Measurements from ENCODE around the gene SLC25A18.
A peak's percentile ranks its signal among the peaks of the same experiment; 100 is the strongest.

Gene SLC25A18

GRCh38 chr22:17575681-17576080 lies 12.4 kb downstream of the SLC25A18 start:
- Mint-ChIP-seq H3K9me3 (no peaks in the 10 kb centered on the region), H3K4me3 (no peak overlapping the region), H3K36me3 (ENCODE audit: low read depth) (no peaks in the 10 kb centered on the region), H3K27ac (peak overlapping the region in 2 of 3 experiments; percentile 35 to 72), H3K4me1 (peaks cover 19% of the 10 kb centered on the region), H3K27me3 (ENCODE audit: low read depth) (no peaks in the 10 kb centered on the region)
- TF ChIP-seq CTCF (IDR thresholded peaks at IDR 0.05; ENCODE audit: unreplicated experiment in 3 of 3): no peak

- Mint-ChIP-seq H3K27me3 (ENCODE audit: low read depth) (no peaks in the 10 kb centered on the region), H3K9me3 (no peaks in the 10 kb centered on the region), H3K27ac (peak overlapping the region in 1 of 3 experiments; percentile 51), H3K36me3 (ENCODE audit: low read depth) (no peaks in the 10 kb centered on the region), H3K4me1 (peaks cover 12% of the 10 kb centered on the region), H3K4me3 (no peak overlapping the region)
- no peak for TF ChIP-seq CTCF (IDR thresholded peaks at IDR 0.05; ENCODE audit: unreplicated experiment in 3 of 3)
These were observed 13.2 kb downstream of the SLC25A18 start for GRCh38 chr22:17576470-17576869.

DNA sequence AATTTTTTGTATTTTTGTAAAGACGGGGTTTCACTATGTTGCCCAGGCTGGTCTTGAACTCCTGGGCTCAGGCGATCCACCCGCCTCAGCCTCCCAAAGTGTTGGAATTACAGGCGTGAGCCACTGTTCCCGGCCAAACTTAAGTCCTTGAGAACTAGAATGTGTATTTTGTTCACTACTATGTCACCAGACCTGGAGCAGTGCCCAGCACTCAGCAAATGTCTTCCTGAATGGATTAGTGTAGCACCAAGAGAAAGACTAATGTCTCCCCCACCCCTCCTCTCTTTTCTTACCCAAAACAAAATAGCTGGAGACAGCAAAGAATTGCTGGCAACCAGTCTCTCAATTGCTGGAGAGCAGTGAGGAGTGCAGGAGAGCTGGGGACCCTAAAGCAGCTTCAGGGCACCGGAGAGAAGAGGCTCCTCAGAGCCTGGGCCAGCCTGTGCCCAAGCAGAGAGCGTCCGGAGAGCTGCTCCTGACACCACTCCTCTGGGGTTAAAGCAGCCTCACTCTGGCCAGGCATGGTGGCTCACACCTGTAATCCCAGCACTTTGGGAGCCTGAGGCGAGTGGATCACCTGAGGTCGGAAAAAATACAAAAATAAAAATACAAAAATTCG lies 14.9 kb downstream of the SLC25A18 start:
- no peaks in the 10 kb centered on the region for H3K9me3 Mint-ChIP-seq

DNA sequence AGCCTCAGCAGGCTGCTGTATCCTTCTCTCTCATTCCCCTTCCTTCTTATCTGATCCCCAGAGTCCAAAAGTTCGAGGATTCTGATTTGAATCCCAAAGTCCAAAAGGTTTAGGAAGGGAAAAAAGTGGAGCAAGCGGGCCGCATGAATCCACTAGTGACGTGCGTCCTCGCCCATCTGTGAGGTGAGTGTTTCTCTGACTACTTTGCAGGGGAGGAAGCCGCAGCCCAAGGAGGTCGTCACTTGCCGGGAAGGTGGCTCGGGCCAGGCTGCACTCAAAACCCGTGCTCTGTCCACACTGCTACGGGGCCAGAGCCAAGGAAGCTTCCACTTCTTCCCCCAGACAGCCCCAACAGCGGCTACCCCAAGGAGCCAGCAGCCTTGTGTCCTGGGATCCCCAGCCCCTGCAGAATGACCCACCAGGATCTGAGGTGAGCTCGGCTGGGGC lies 16.3 kb downstream of the SLC25A18 start:
- Mint-ChIP-seq H3K4me1 (peaks cover 4% of the 10 kb centered on the region), H3K27ac (no peak overlapping the region), H3K27me3 (ENCODE audit: low read depth) (no peaks in the 10 kb centered on the region), H3K36me3 (ENCODE audit: low read depth) (no peaks in the 10 kb centered on the region), H3K9me3 (no peaks in the 10 kb centered on the region), H3K4me3 (no peak overlapping the region)
- TF ChIP-seq CTCF (IDR thresholded peaks at IDR 0.05; ENCODE audit: unreplicated experiment in 3 of 3): no peak

More for the DNA sequence above, 14.9 kb downstream of the SLC25A18 start:
- Mint-ChIP-seq H3K4me3 (no peak overlapping the region), H3K27ac (peak overlapping the region in 2 of 3 experiments; percentile 47 to 79), H3K36me3 (ENCODE audit: low read depth) (no peaks in the 10 kb centered on the region), H3K4me1 (peaks cover 10% of the 10 kb centered on the region), H3K27me3 (ENCODE audit: low read depth) (no peaks in the 10 kb centered on the region)
- TF ChIP-seq CTCF (IDR thresholded peaks at IDR 0.05; ENCODE audit: unreplicated experiment in 3 of 3): no peak

GRCh38 chr22:17580441-17581031 lies 17.2 kb downstream of the SLC25A18 start:
- no peak overlapping the region for H3K4me3 Mint-ChIP-seq
- H3K27ac Mint-ChIP-seq: peak overlapping the region in 1 of 3 experiments; percentile 3
- no peak for TF ChIP-seq CTCF (IDR thresholded peaks at IDR 0.05; ENCODE audit: unreplicated experiment in 3 of 3)
- H3K9me3 Mint-ChIP-seq: no peaks in the 10 kb centered on the region
- no peaks in the 10 kb centered on the region for H3K27me3 Mint-ChIP-seq (ENCODE audit: low read depth)
- no peaks in the 10 kb centered on the region for H3K36me3 Mint-ChIP-seq (ENCODE audit: low read depth)
- H3K4me1 Mint-ChIP-seq: peaks cover 4% of the 10 kb centered on the region

- Mint-ChIP-seq H3K4me3 (no peak overlapping the region), H3K27me3 (ENCODE audit: low read depth) (no peaks in the 10 kb centered on the region), H3K4me1 (peaks cover 4% of the 10 kb centered on the region), H3K27ac (no peak overlapping the region), H3K9me3 (no peaks in the 10 kb centered on the region), H3K36me3 (ENCODE audit: low read depth) (no peaks in the 10 kb centered on the region)
- no peak for TF ChIP-seq CTCF (IDR thresholded peaks at IDR 0.05; ENCODE audit: unreplicated experiment in 3 of 3)
These were observed 17.8 kb downstream of the SLC25A18 start for GRCh38 chr22:17581056-17581455.

Data from nephron (organoid).